Measurements from ENCODE around the gene CDH22. TPM values are rescaled to one million over a fixed set of nuclear protein-coding genes. Genes with fewer than 3 reads are reported as not detected.

CDH22 gene
- total and polyA plus RNA-seq, 2 experiments from 2014 or later = 0.08 to 0.10 TPM

DNA sequence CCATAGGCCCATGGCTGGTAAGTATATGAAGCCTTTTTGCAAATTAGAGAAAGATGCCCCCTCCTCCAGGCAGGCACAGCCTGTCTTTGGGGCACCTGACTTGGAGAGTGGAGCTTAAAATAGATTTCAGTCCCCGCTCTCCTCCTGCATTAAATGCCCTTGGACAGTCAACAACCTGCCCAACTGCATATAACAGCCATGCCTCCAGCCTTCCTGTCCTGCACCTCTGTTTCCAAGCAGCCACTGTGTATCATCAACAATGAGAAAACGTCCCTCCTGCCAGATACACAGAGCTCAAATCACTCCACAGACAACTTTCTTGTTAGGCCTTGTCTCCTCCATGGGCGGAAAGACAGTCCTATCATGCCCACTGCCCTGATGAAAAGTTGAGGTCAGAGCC, 3.4 kb downstream of the CDH22 start:
- Histone ChIP-seq H3F3A (replicated peaks; ENCODE audit: low read depth) (no peaks in the 10 kb centered on the region), H3K4me3 (no peak overlapping the region), H3K27ac (ENCODE audit: low read depth) (no peak overlapping the region), H2AFZ (no peak overlapping the region), H3K9me2 (ENCODE audit: insufficient read depth) (no peaks in the 10 kb centered on the region), H3K4me1 (ENCODE audit: insufficient read depth) (0 out of 2 replicates have a peak, but pooled peaks cover 6% of the 10 kb centered on the region), H3K36me3 (ENCODE audit: insufficient read depth) (no peaks in the 10 kb centered on the region), H3K79me2 (replicated peaks; ENCODE audit: insufficient read depth) (no peaks in the 10 kb centered on the region), H3K27me3 (ENCODE audit: insufficient read depth) (peaks cover 45% of the 10 kb centered on the region), H3K4me2 (no peak overlapping the region), H4K20me1 (replicated peaks; ENCODE audit: insufficient read depth) (peaks cover 2% of the 10 kb centered on the region; the same call in 1 of the 2 replicates)
- DNase-seq (ENCODE audit: low spot score) (no peak), ATAC-seq (no peak)
- no peak overlapping the region for H3K27ac Mint-ChIP-seq
- peaks cover 6% of the 10 kb centered on the region; the same call in 2 of the 3 replicates for H3K4me1 Mint-ChIP-seq
- no peak for TF ChIP-seq JUNB (IDR thresholded peaks at IDR 0.05; ENCODE audit: unreplicated experiment)
- no peak for TF ChIP-seq ZNF462 (CRISPR knock-in tag; IDR thresholded peaks at IDR 0.05)
- TF ChIP-seq, protein P1, sequence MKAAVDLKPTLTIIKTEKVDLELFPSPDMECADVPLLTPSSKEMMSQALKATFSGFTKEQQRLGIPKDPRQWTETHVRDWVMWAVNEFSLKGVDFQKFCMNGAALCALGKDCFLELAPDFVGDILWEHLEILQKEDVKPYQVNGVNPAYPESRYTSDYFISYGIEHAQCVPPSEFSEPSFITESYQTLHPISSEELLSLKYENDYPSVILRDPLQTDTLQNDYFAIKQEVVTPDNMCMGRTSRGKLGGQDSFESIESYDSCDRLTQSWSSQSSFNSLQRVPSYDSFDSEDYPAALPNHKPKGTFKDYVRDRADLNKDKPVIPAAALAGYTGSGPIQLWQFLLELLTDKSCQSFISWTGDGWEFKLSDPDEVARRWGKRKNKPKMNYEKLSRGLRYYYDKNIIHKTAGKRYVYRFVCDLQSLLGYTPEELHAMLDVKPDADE (IDR thresholded peaks at IDR 0.05) = no peak
- no peaks in the 10 kb centered on the region; the same call in 2 of the 3 replicates for H3K36me3 Mint-ChIP-seq (ENCODE audit: low read depth)
- H3K27me3 Mint-ChIP-seq (ENCODE audit: insufficient read depth, low read depth, poor library complexity) = peaks cover 38% of the 10 kb centered on the region
- H3K9me3 Mint-ChIP-seq = no peaks in the 10 kb centered on the region; the same call in 2 of the 3 replicates
- H3K4me3 Mint-ChIP-seq = no peak overlapping the region

GRCh38 chr20:46304361-46304760, 3.9 kb downstream of the CDH22 start:
- Histone ChIP-seq H3K9me2 (ENCODE audit: insufficient read depth) (no peaks in the 10 kb centered on the region), H3K4me3 (no peak overlapping the region), H3K4me2 (no peak overlapping the region), H3F3A (replicated peaks; ENCODE audit: low read depth) (no peaks in the 10 kb centered on the region), H3K36me3 (ENCODE audit: insufficient read depth) (no peaks in the 10 kb centered on the region), H3K4me1 (ENCODE audit: insufficient read depth) (0 out of 2 replicates have a peak, but pooled peaks cover 6% of the 10 kb centered on the region), H3K79me2 (replicated peaks; ENCODE audit: insufficient read depth) (no peaks in the 10 kb centered on the region), H2AFZ (no peak overlapping the region), H3K27me3 (ENCODE audit: insufficient read depth) (peaks cover 40% of the 10 kb centered on the region), H4K20me1 (replicated peaks; ENCODE audit: insufficient read depth) (no peaks in the 10 kb centered on the region), H3K27ac (ENCODE audit: low read depth) (no peak overlapping the region)
- Mint-ChIP-seq H3K4me1 (peaks cover 6% of the 10 kb centered on the region; the same call in 2 of the 3 replicates), H3K27ac (no peak overlapping the region), H3K4me3 (no peak overlapping the region), H3K36me3 (ENCODE audit: low read depth) (no peaks in the 10 kb centered on the region), H3K27me3 (ENCODE audit: insufficient read depth, low read depth, poor library complexity) (peaks cover 33% of the 10 kb centered on the region), H3K9me3 (no peaks in the 10 kb centered on the region; the same call in 2 of the 3 replicates)
- DNase-seq (ENCODE audit: low spot score) = no peak
- no peak for ATAC-seq
- TF ChIP-seq, protein P1 (IDR thresholded peaks at IDR 0.05) = no peak
- TF ChIP-seq EZH2 (IDR thresholded peaks at IDR 0.05; ENCODE audit: low read depth, unreplicated experiment) = no peak
- TF ChIP-seq NANOG (IDR thresholded peaks at IDR 0.05; ENCODE audit: borderline replicate concordance) = no peak
- TF ChIP-seq JUNB (IDR thresholded peaks at IDR 0.05; ENCODE audit: unreplicated experiment) = no peak

All from GM23338 (cell line).